Skin epidermis (tissue), 12 donors: ENCODE measurements around the gene KLF15.
"Not testable (repeated sequence)": the region's sequence is repeated elsewhere in the genome, so short reads cannot be mapped to it uniquely, and the experiment has no call there.

Source experiments
- H3K27ac ChIP-seq, 21 experiments: fragments of 200-600 bp; sonication (generic) in 11 of 21; one replicate each; pipeline ENCODE4 v1.5.0; 2020; ENCODE audit warnings: mild to moderate bottlenecking in 3 of 21, inconsistent platforms in 2 of 21, moderate library complexity in 2 of 21
- H3K4me3 ChIP-seq, 7 experiments: fragments of 200-600 bp; sonication (generic) in 2 of 7; one replicate each; pipeline ENCODE4 v1.5.0; 2020; ENCODE audit warnings: inconsistent platforms in 2 of 7, mild to moderate bottlenecking in 2 of 7, moderate library complexity in 1 of 7

The KLF15 gene

GRCh38 chr3:126331812-126332336, 25.3 kb downstream of the KLF15 start:
- H3K4me3 ChIP-seq, H3K27ac ChIP-seq: not testable (repeated sequence)

GRCh38 chr3:126329927-126330725, 27.1 kb downstream of the KLF15 start:
- Histone ChIP-seq H3K4me3 (no peak overlapping the region), H3K27ac (no peak overlapping the region)

- H3K27ac ChIP-seq: no peak overlapping the region
Observed at GRCh38 chr3:126326629-126327028, 30.6 kb downstream of the KLF15 start.

GRCh38 chr3:126322181-126322967, 34.8 kb downstream of the KLF15 start:
- H3K4me3 ChIP-seq: no peak overlapping the region
- no peak overlapping the region for H3K27ac ChIP-seq

More at GRCh38 chr3:126326629-126327028, 30.6 kb downstream of the KLF15 start:
- H3K4me3 ChIP-seq: no peak overlapping the region

GRCh38 chr3:126321490-126321889, 35.7 kb downstream of the KLF15 start:
- Histone ChIP-seq H3K4me3 (no peak overlapping the region), H3K27ac (no peak overlapping the region)

GRCh38 chr3:126320517-126321293, 36.5 kb downstream of the KLF15 start:
- H3K4me3 ChIP-seq: no peak overlapping the region
- H3K27ac ChIP-seq: no peak overlapping the region

- Histone ChIP-seq H3K4me3 (no peak overlapping the region), H3K27ac (no peak overlapping the region)
Observed at GRCh38 chr3:126319701-126320295, 37.4 kb downstream of the KLF15 start.

- Histone ChIP-seq H3K4me3 (no peak overlapping the region), H3K27ac (no peak overlapping the region)
Observed at GRCh38 chr3:126317029-126317996, 39.9 kb downstream of the KLF15 start.

- no peak overlapping the region for H3K27ac ChIP-seq
- H3K4me3 ChIP-seq: no peak overlapping the region
Observed at GRCh38 chr3:126316501-126316939, 40.7 kb downstream of the KLF15 start.

- Histone ChIP-seq H3K27ac (no peak overlapping the region), H3K4me3 (no peak overlapping the region)
Observed at GRCh38 chr3:126316031-126316461, 41.2 kb downstream of the KLF15 start.

- H3K27ac ChIP-seq: no peak overlapping the region
- no peak overlapping the region for H3K4me3 ChIP-seq
Observed at GRCh38 chr3:126314790-126315658, 42.2 kb downstream of the KLF15 start.

GRCh38 chr3:126314305-126314789, 42.9 kb downstream of the KLF15 start:
- Histone ChIP-seq H3K4me3 (no peak overlapping the region), H3K27ac (no peak overlapping the region)

- Histone ChIP-seq H3K4me3 (no peak overlapping the region), H3K27ac (no peak overlapping the region)
Observed at GRCh38 chr3:126313580-126314304, 43.5 kb downstream of the KLF15 start.

- H3K4me3 ChIP-seq: no peak overlapping the region
Observed at GRCh38 chr3:126313166-126313565, 44.0 kb downstream of the KLF15 start.

GRCh38 chr3:126312341-126312740, 44.9 kb downstream of the KLF15 start:
- Histone ChIP-seq H3K4me3 (no peak overlapping the region), H3K27ac (no peak overlapping the region)

More at GRCh38 chr3:126313166-126313565, 44.0 kb downstream of the KLF15 start:
- H3K27ac ChIP-seq: no peak overlapping the region

GRCh38 chr3:126311338-126311978, 45.8 kb downstream of the KLF15 start:
- H3K27ac ChIP-seq: no peak overlapping the region

More at GRCh38 chr3:126311338-126311978, 45.8 kb downstream of the KLF15 start:
- H3K4me3 ChIP-seq: no peak overlapping the region
